Activated CD4-positive, alpha-beta memory T cell treated with anti-CD3 and anti-CD28 coated beads for 36 hours (primary cell): ENCODE measurements around the gene UCHL3. TPM values are rescaled to one million over a fixed set of nuclear protein-coding genes. Genes with fewer than 3 reads are reported as not detected.
"Not testable (repeated sequence)": the region's sequence is repeated elsewhere in the genome, so short reads cannot be mapped to it uniquely, and the experiment has no call there.

Source experiments
- CTCF ChIA-PET: fragments of 350-600 bp; sonication (Branson Sonifier 250); formaldehyde crosslinking; loops from one replicate; lab custom pipeline; 2021; ENCODE audit warnings: antibody characterized with exemption, inconsistent platforms; lab: Charles Lee
- POLR2A ChIA-PET: fragments of 350-600 bp; sonication (Branson Sonifier 250); formaldehyde crosslinking; loops from one replicate; lab custom pipeline; 2021; ENCODE audit warnings: antibody characterized with exemption; lab: Charles Lee
- DNase-seq: peaks from one replicate; pipeline ENCODE4 v3.0.0-alpha.2; 2020
- H3K27ac Mint-ChIP-seq: one replicate; pipeline ENCODE4 v1.8.0; 2021; ENCODE audit warnings: mixed read lengths
- H3K27me3 Mint-ChIP-seq: one replicate; pipeline ENCODE4 v1.8.0; 2021; ENCODE audit warnings: mixed read lengths
- H3K36me3 Mint-ChIP-seq: one replicate; pipeline ENCODE4 v1.8.0; 2021; ENCODE audit warnings: mixed read lengths
- H3K4me1 Mint-ChIP-seq: one replicate; pipeline ENCODE4 v1.8.0; 2021; ENCODE audit warnings: low read depth, mixed read lengths
- H3K4me3 Mint-ChIP-seq: one replicate; pipeline ENCODE4 v1.8.0; 2021; ENCODE audit warnings: mild to moderate bottlenecking, mixed read lengths
- H3K9me3 Mint-ChIP-seq: one replicate; pipeline ENCODE4 v1.8.0; 2021; ENCODE audit warnings: mixed read lengths
- intact Hi-C: fragments of 100-400 bp; cut with micrococcal nuclease; formaldehyde crosslinking; loops from one replicate; pipeline ENCODE4 v1.15.1; 2023
- total RNA-seq, 2 experiments: library from RNA; stranded (reverse); gene quantifications; one replicate each; pipeline ENCODE4 v1.2.3, GENCODE V29; 2021

UCHL3 gene
- total RNA-seq, 2 experiments from 2014 or later, result 39.1 to 42.6 TPM

DNA sequence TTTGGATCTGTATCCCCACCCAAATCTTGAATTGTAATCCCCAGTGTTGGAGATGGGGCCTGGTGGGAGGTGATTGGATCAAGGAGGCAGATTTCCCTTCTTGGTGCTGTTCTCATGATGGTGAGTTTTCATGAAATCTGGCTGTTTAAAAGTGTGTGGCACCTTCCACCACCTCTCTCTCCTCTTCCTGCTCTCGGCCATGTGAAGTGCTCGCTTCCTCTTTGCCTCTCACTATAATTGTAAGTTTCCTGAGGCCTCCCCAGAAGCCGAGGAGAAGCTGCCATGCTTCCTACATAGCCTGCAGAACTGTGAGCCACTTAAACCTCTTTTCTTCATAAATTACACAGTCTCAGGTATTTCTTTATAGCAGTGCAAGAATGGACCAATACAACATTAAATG is 27.6 kb upstream of the UCHL3 start:
- ChIA-PET POLR2A (no interaction called here), CTCF (no interaction called here)
- intact Hi-C loops, result no loop called here
- no peaks in the 10 kb centered on the region for H3K4me1 Mint-ChIP-seq
- H3K4me3 Mint-ChIP-seq, result no peak overlapping the region
- no peaks in the 10 kb centered on the region for H3K9me3 Mint-ChIP-seq
- H3K36me3 Mint-ChIP-seq, result peaks cover 13% of the 10 kb centered on the region
- H3K27ac Mint-ChIP-seq, result no peak overlapping the region
- DNase-seq, result no peak
- H3K27me3 Mint-ChIP-seq, result no peaks in the 10 kb centered on the region

- POLR2A ChIA-PET, result no interaction called here
- Mint-ChIP-seq H3K4me1 (peaks cover 35% of the 10 kb centered on the region), H3K27ac (peak overlapping the region; percentile 54), H3K4me3 (no peak overlapping the region), H3K9me3 (no peaks in the 10 kb centered on the region), H3K27me3 (no peaks in the 10 kb centered on the region), H3K36me3 (peaks cover 32% of the 10 kb centered on the region)
- CTCF ChIA-PET, result no interaction called here
- intact Hi-C loops, result no loop called here
- DNase-seq, result no peak
Observed at GRCh38 chr13:75530549-75530961, 19.0 kb upstream of the UCHL3 start.

GRCh38 chr13:75533861-75534260 is 15.7 kb upstream of the UCHL3 start:
- Mint-ChIP-seq H3K27ac (no peak overlapping the region), H3K36me3 (peaks cover 24% of the 10 kb centered on the region), H3K9me3 (no peaks in the 10 kb centered on the region), H3K27me3 (no peaks in the 10 kb centered on the region), H3K4me1 (peaks cover 45% of the 10 kb centered on the region), H3K4me3 (no peak overlapping the region)
- no peak for DNase-seq
- ChIA-PET POLR2A (no interaction called here), CTCF (no interaction called here)
- intact Hi-C loops, result no loop called here

DNA sequence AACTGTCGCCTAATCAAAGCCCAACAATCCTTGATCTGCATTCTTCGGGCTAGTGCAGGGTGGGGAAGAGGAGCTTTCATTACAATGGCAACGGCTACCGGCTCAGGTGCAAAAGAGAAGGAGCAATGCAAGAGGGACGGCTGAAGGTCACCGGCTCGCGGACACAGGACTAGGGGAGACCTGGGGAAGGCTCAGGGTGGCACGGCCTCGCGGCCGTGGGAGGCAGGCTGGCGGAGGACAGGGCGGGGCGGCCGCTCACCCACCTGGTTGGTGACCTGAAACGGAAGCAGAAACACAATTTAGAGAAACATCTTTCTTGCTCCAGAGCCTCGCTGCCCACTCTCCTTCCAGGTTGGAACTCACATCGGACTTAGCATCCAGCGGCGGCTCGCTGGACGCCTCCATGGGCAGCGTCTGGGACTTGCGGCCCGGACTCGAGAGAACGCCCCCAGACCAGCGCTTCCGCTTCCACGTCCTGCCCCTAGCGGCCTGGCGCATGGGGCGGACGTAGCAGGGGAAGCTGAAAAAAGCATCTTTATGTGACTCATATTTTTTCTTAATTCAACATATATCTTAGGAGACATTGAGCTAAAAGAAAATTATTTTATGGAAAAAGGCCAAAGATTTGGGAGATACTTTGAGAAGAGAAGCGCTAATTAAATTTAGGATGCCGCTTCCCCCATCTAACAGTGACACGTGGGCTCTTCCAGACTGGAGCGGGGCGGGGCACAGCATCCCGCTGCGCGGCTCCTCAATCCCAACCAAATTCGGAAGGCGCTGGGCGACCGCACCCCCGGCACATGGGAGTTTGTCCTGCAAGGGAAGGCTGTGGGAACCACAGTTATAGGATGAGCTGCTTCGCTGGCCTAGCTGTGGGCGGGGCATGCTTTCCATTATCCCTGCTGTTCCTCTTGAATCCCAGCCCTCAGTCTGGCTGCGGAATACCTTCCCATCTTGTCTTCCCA is 11.9 kb upstream of the UCHL3 start, which contains the start of gene COMMD6:
Gene COMMD6, minus strand, starts transcription at position 441 of the 965 bp plus-strand sequence. Its CDS starts 36 bp downstream, at position 405.
- Mint-ChIP-seq H3K4me1 (peaks cover 22% of the 10 kb centered on the region), H3K27me3 (no peaks in the 10 kb centered on the region), H3K27ac (peak within 1 kb of the TSS; percentile 85), H3K36me3 (peaks cover 13% of the 10 kb centered on the region), H3K4me3 (peak within 1 kb of the TSS; percentile 98), H3K9me3 (no peaks in the 10 kb centered on the region)
- intact Hi-C loops, result loop anchor here (1.0 to 2.0 kb wide), 3 partner anchors 12 to 171 kb away; partner anchors contain the start of genes TBC1D4 and UCHL3
- ChIA-PET POLR2A (no interaction called here), CTCF (interaction anchor here (1.2 kb wide), 1 partner anchor 65 kb away, joined by 3 read pairs; no protein-coding TSS in a partner anchor)
- DNase-seq, result peak; percentile 80

DNA sequence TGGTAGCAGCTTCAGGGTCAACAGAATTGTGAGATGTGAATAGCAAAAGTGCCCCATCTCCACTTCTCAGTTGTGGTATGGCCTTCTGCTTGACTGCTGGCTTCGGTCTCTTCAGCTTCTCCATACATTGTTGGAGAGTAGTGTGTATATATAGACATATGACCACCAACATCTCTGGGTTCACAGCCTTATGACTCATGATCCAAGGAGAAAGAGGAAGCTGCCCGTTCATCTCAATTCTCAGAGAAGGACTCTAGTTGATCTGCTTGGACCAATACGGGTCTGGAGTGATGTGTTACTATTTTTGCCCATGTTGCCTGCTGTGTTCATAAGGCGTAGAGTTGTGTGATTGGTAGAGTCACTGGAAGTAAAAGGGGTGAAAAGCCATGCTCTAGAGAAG is 8.3 kb upstream of the UCHL3 start:
- CTCF ChIA-PET, result no interaction called here
- POLR2A ChIA-PET, result no interaction called here
- no peak for DNase-seq
- no peak overlapping the region for H3K4me3 Mint-ChIP-seq
- no peaks in the 10 kb centered on the region for H3K9me3 Mint-ChIP-seq
- H3K27ac Mint-ChIP-seq, result no peak overlapping the region
- peaks cover 1% of the 10 kb centered on the region for H3K36me3 Mint-ChIP-seq
- intact Hi-C loops, result no loop called here
- no peaks in the 10 kb centered on the region for H3K27me3 Mint-ChIP-seq
- H3K4me1 Mint-ChIP-seq, result peaks cover 7% of the 10 kb centered on the region

DNA sequence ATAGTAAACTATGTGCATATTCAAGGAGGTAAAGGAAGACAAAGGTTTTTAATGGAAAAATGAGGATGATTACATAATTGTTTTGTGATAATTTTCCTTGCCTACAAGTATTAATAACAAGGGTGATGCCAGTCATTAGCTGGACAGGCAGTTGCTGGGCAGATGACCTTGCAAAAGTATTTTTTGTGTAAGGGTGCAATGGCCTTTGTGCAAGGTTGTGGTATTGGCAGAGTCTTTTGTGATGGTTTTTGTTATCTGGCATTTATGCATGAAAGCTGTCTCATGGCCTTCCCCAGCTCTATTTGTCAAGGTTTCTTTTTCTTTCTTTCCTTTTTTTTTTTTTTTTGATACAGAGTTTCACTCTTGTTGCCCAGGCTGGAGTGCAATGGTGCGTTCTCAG is 7.6 kb upstream of the UCHL3 start:
- Mint-ChIP-seq H3K27me3 (no peaks in the 10 kb centered on the region), H3K9me3 (no peaks in the 10 kb centered on the region), H3K4me3 (no peak overlapping the region), H3K36me3 (no peaks in the 10 kb centered on the region), H3K4me1 (peaks cover under 1% of the 10 kb centered on the region), H3K27ac (no peak overlapping the region)
- no peak for DNase-seq
- ChIA-PET CTCF (no interaction called here), POLR2A (no interaction called here)
- intact Hi-C loops, result no loop called here

DNA sequence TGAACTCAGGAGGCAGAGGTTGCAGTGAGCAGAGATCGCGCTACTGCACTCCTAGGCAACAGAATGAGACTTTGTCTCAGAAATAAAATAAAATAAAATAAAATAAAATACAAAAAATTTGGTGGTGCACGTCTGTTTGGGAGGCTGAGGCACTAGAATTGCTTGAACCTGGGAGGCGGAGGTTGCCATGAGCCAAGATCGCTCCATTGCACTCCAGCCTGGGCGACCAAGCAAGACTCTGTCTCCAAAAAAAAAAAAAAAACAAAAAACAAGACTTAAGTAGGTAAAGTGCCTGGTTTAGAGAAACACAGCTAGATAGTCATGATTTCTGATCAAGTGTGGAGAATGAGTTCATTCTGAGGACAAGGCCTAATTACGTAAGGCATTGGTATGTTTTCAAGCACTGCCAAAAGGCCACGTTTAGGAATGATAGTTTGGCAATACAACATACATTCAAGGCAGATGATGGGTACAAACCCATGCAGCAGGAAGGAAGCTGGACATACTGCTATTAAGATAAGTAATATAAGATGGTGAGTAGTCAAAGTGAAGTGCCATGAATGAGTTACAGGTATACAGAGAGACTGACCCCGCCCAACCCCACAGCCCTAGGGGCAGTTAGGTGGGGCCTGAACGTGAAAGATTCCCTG is 4.8 kb upstream of the UCHL3 start:
- intact Hi-C loops, result loop anchor here (5.0 kb wide), 1 partner anchor 217 kb away; no protein-coding TSS in a partner anchor
- DNase-seq, result no peak
- H3K27me3 Mint-ChIP-seq, result no peaks in the 10 kb centered on the region
- H3K27ac Mint-ChIP-seq, result no peak overlapping the region
- H3K4me1 Mint-ChIP-seq, result peaks cover 7% of the 10 kb centered on the region
- no peaks in the 10 kb centered on the region for H3K9me3 Mint-ChIP-seq
- ChIA-PET CTCF (no interaction called here), POLR2A (no interaction called here)
- H3K4me3 Mint-ChIP-seq, result no peak overlapping the region
- H3K36me3 Mint-ChIP-seq, result peaks cover 2% of the 10 kb centered on the region

DNA sequence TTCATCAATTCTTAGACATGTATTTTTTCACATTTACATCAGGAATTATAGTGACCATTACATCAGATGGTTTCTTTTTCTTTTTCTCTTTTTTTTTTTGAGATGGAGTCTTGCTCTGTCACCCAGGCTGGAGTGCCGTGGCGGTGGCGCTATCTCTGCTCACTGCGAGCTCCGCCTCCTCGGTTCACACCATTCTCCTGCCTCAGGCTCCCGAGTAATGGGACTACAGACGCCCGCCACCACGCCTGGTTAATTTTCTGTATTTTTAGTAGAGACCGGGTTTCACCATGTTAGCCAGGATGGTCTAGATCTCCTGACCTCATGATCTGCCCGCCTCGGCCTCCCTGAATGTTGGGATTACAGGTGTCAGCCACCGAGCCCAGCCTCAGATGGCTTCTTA is 4.2 kb upstream of the UCHL3 start:
- CTCF ChIA-PET, DNase-seq: not testable (repeated sequence)

GRCh38 chr13:75547917-75548316 is 1.7 kb upstream of the UCHL3 start:
- H3K4me3 Mint-ChIP-seq, result no peak overlapping the region
- intact Hi-C loops, result loop anchor here (2.0 to 5.0 kb wide), 3 partner anchors 183 to 221 kb away; no protein-coding TSS in a partner anchor
- H3K9me3 Mint-ChIP-seq, result no peaks in the 10 kb centered on the region
- H3K36me3 Mint-ChIP-seq, result peaks cover 2% of the 10 kb centered on the region
- POLR2A ChIA-PET, result no interaction called here
- DNase-seq, result no peak
- H3K4me1 Mint-ChIP-seq, result peaks cover 23% of the 10 kb centered on the region
- H3K27me3 Mint-ChIP-seq, result no peaks in the 10 kb centered on the region
- CTCF ChIA-PET, result interaction anchor here (1.4 kb wide), 1 partner anchor 175 kb away, joined by 6 read pairs; no protein-coding TSS in a partner anchor
- no peak overlapping the region for H3K27ac Mint-ChIP-seq

More for the DNA sequence above, 4.2 kb upstream of the UCHL3 start:
- H3K9me3 Mint-ChIP-seq, POLR2A ChIA-PET, H3K27me3 Mint-ChIP-seq, H3K4me3 Mint-ChIP-seq, H3K36me3 Mint-ChIP-seq, H3K27ac Mint-ChIP-seq: not testable (repeated sequence)
- peaks cover 10% of the 10 kb centered on the region for H3K4me1 Mint-ChIP-seq
- intact Hi-C loops, result loop anchor here (5.0 kb wide), 1 partner anchor 217 kb away; no protein-coding TSS in a partner anchor

DNA sequence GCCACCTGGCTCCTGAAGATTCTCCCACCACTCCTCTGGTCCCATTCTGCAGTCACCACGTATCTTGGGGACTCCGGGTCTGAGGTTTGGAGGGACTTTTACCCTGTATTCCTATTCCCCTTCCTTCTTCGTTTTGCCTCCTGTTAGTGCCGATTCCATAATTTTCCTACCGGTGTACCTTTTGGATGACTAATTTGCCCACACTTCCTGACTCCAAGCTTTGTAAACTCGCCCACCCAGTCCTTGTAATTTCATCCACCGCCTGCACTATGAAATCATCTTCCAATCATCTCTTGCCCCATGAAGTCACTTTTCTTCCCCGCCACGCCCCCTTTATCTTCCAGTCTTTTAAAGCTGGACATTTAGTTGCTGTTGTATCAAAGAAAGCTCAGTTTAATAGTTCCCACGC is 572 bp downstream of the UCHL3 start:
- POLR2A ChIA-PET, result interaction anchor here (0.9 kb wide), 1 partner anchor 224 kb away, joined by 3 read pairs; no protein-coding TSS in a partner anchor
- CTCF ChIA-PET, result interaction anchor here (0.7 to 1.3 kb wide), 6 partner anchors 11 to 224 kb away, joined by 3 to 10 read pairs (median 3); partner anchors contain the start of gene TBC1D4
- intact Hi-C loops, result loop anchor here (10.0 kb wide), 1 partner anchor 1785 kb away; no protein-coding TSS in a partner anchor
- no peaks in the 10 kb centered on the region for H3K27me3 Mint-ChIP-seq
- H3K4me3 Mint-ChIP-seq, result peak overlapping the region; percentile 97
- DNase-seq, result peak; percentile 58
- H3K36me3 Mint-ChIP-seq, result peaks cover 14% of the 10 kb centered on the region
- no peaks in the 10 kb centered on the region for H3K9me3 Mint-ChIP-seq
- peak overlapping the region; percentile 95 for H3K27ac Mint-ChIP-seq
- peaks cover 41% of the 10 kb centered on the region for H3K4me1 Mint-ChIP-seq

DNA sequence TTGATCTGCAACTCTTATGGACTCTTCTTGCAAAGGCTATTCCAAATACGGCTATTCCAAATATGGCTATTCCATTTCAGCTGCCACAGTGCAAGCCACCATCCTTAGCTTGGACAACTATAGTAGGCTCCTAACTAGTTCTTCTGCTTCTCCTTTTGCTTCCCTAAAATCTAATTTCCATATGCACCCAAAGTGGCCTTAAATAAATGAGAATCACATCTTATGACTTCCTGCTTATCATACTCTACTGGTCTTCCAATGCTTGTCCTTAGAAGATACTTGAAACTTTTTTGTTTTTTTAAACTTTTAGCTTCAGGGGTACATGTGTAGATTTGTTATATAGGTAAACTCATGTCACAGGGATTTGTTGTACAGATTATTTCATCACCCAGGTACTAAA is 4.9 kb downstream of the UCHL3 start:
- intact Hi-C loops, result loop anchor here (10.0 kb wide), 1 partner anchor 1790 kb away; no protein-coding TSS in a partner anchor
- Mint-ChIP-seq H3K4me3 (no peak overlapping the region), H3K9me3 (no peaks in the 10 kb centered on the region), H3K36me3 (peaks cover 17% of the 10 kb centered on the region), H3K4me1 (peaks cover 51% of the 10 kb centered on the region), H3K27ac (no peak overlapping the region), H3K27me3 (no peaks in the 10 kb centered on the region)
- CTCF ChIA-PET, result interaction anchor here (1.5 kb wide), 1 partner anchor 73 kb away, joined by 7 read pairs; the partner anchor contains the start of gene TBC1D4
- POLR2A ChIA-PET, result no interaction called here
- no peak for DNase-seq

DNA sequence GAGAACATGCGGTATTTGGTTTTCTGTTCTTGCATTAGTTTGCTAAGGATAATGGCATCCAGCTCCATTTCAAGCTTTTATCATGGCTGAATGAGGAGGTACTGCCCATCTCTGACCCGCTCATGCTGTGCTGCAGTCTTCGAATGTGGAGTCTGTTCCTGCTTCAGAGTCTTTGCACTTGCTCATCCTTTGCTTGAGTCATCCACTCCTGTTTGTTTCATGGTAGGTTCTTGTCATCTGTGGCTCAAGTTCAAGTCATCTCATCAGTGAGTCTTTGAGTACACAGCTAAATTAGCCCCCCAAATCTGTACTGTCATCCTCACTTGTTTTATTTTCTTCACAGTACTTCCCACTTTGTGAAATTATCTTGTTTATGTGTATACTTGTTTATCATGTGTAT is 5.4 kb downstream of the UCHL3 start:
- Mint-ChIP-seq H3K27ac (no peak overlapping the region), H3K4me3 (no peak overlapping the region), H3K4me1 (peaks cover 52% of the 10 kb centered on the region), H3K36me3 (peaks cover 17% of the 10 kb centered on the region), H3K27me3 (no peaks in the 10 kb centered on the region), H3K9me3 (no peaks in the 10 kb centered on the region)
- ChIA-PET CTCF (no interaction called here), POLR2A (no interaction called here)
- intact Hi-C loops, result loop anchor here (10.0 kb wide), 1 partner anchor 1790 kb away; no protein-coding TSS in a partner anchor
- no peak for DNase-seq
